GM12873 (cell line): ENCODE results near the gene WIPF1.

Source experiments
- TF ChIP-seq, protein P1 (sequence below): IDR thresholded peaks from 2 replicates; pipeline ENCODE4 v1.5.1; 2012; ENCODE audit warnings: low read depth, mild to moderate bottlenecking, moderate library complexity, low read length, control low read depth; ENCODE audit not compliant: insufficient read depth; ENCODE audit errors: missing control alignments

The WIPF1 gene

DNA sequence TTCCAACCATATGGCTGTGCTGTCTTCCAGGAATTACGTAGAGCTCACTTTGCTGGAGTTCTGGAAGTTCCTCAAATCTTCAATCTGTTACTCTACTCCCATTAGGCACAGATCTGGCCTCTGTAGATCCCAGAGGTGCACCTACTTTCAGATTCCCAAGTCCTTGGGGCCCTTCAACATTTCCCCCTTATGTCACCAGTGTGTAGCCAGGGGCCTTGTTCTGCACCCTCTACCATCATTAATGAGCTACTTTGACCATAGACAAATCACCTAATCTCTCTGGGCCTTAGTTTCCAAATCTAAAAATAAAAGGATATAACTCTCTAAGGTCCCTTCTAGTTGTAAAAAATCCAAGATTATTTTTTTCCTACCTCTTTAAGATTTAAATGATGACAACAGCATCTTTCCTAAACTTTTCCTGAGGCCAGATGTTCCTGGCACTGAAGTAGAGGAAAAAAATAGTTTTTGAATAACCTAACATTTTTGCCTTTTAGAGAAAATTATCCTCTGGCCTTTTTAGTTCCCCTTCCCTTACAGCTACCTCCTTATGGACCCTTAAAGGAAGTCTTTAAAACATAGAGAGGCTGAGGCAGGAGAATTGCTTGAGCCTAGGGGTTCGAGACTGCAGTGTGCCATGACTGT lies 31.0 kb upstream of the WIPF1 start:
- TF ChIP-seq, protein P1, sequence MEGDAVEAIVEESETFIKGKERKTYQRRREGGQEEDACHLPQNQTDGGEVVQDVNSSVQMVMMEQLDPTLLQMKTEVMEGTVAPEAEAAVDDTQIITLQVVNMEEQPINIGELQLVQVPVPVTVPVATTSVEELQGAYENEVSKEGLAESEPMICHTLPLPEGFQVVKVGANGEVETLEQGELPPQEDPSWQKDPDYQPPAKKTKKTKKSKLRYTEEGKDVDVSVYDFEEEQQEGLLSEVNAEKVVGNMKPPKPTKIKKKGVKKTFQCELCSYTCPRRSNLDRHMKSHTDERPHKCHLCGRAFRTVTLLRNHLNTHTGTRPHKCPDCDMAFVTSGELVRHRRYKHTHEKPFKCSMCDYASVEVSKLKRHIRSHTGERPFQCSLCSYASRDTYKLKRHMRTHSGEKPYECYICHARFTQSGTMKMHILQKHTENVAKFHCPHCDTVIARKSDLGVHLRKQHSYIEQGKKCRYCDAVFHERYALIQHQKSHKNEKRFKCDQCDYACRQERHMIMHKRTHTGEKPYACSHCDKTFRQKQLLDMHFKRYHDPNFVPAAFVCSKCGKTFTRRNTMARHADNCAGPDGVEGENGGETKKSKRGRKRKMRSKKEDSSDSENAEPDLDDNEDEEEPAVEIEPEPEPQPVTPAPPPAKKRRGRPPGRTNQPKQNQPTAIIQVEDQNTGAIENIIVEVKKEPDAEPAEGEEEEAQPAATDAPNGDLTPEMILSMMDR: no peak

DNA sequence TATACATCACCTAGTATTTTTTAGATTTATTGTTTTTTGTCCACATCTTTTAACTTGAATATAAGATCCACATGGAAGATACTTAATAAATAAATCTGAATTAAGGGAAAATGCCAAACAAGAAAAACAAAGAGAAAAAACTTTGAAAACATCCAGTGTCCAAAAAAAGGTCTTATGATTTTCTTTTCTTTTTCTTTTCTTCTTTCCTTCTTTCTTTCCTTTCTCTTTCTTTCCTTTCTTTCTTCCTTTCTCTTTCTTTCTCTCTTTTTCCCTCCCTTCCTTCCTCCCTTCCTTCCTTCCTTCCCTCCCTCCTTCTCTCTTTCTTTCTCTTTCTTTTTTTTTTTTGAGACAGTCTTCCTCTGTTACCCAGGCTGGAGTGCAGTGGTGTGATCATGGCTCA lies 29.6 kb upstream of the WIPF1 start:
- TF ChIP-seq, protein P1: no peak

DNA sequence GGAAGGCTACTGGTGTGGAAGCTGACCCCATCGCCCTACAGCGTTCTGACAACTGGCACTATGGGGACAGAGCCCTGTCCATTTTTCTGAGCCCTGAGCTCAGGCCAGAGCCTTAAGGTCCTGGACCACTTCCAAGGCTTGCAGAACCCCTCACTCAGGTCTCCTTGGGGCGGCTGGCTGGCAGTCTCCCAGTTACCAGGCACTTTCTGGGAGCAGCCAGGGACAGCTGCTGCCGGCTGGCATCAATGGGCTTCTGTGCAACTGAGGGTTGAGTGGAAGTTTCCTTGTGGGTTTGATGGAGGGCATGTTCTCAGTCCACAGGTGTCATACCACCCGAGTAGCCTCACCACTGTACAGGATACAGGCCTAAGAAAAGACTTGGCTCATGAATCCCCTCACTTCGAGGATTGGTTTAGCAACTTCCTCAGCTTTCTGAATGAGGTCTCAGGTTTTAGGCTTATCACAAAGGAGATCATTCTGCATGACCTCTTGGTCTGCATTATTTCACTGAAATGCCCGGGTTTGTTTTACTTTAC lies 27.4 kb upstream of the WIPF1 start:
- TF ChIP-seq, protein P1: no peak

DNA sequence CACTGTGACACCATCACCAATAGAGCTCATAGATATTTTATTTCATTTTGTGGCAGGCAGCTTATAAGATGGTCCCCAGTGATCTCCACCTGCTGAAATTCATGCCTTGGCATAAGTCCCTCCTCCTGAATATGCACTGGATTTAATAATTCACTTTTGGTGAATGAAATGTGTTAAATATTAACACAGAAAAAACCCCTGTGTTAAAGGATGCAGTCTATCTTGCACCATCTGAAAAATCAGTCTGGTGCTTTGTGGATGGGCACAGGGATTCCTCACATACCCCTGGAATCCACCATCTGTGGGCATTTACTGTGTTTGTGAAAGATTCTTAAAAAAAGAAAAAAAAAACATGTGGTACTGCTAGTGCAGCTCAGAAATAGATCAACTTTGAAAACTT lies 26.1 kb upstream of the WIPF1 start:
- TF ChIP-seq, protein P1: no peak

DNA sequence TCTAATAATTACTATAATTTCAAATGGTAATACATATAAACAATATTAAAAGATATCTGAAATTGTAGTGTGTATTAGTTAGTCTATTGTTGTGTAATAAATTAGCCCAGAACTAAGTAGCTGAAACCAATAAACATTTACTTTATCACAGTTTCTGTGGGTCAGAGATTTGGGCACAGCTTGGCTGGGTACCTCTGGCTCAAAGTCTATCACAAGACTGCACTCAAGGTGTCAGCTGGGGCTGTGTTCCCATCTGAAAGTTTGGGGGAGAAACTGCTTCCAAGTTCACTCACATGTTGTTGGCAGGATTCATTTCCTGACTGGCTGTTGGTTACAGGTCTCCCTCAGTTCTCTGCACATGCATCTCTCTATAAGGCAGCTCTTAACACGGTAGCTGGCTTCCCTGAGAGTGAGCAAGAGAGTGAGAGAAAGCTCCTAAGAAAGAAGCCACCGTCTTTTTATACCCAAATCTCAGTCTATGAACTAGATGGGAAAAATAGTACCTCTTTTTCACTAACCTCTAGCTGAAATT lies 25.6 kb upstream of the WIPF1 start:
- TF ChIP-seq, protein P1: no peak

DNA sequence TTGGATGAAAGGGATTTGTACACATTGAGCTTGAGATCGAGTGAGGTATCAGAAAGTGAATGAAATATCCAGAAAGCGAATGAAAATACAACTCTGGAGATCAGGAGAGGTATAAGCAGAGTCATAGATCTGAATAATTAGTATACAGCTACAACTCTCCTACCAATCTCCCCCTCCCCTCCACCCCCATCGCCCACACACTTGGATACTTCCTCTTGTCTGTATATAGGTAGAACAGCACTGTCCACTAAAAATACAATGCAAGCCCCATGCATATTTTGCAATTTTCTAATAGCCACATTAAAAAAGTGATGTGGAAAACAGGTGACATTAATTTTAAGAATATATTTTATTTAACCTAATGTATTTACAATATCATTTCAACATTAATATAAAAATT lies 23.7 kb upstream of the WIPF1 start:
- TF ChIP-seq, protein P1: no peak

DNA sequence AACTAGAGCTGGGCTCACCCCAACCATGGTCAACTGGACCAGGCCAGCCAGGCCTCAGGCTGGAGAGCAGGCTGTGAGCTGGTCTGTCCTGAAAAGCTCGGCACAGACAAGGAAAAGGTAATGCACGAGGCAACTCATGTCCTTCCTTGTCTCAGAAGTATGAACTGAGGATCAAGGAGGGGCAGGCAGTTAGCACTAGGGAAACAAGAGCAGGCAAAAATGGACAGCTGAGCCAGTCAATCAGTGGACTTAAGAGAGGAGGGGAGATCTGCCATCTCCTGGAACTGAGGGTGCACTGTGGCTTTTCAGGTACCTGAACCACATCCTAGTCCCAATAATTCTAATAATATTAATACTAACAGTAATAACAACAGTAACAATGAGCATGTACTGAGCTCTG lies 20.6 kb upstream of the WIPF1 start:
- TF ChIP-seq, protein P1: no peak
